Measurements from ENCODE around the gene HELZ.
"Not testable (repeated sequence)": the region's sequence is repeated elsewhere in the genome, so short reads cannot be mapped to it uniquely, and the experiment has no call there.

HELZ gene

GRCh38 chr17:67041531-67041930 is 203.5 kb downstream of the HELZ start:
- no peaks in the 10 kb centered on the region for H3K9me3 ChIP-seq (ENCODE audit: control insufficient read depth, insufficient read depth, low read depth, low read length)
- ChIA-PET CTCF (interaction anchor here (0.6 kb wide), 1 partner anchor 324 kb away, joined by 3 read pairs; no protein-coding TSS in a partner anchor), POLR2A (no interaction called here)
- H3K36me3 ChIP-seq (ENCODE audit: control insufficient read depth in 2 of 2, insufficient read depth in 1 of 2, low read length in 2 of 2) = no peaks in the 10 kb centered on the region
- no peak for TF ChIP-seq ZNF561 (tag by site-specific recombination; IDR thresholded peaks at IDR 0.05; ENCODE audit: borderline replicate concordance)
- TF ChIP-seq, protein P1, sequence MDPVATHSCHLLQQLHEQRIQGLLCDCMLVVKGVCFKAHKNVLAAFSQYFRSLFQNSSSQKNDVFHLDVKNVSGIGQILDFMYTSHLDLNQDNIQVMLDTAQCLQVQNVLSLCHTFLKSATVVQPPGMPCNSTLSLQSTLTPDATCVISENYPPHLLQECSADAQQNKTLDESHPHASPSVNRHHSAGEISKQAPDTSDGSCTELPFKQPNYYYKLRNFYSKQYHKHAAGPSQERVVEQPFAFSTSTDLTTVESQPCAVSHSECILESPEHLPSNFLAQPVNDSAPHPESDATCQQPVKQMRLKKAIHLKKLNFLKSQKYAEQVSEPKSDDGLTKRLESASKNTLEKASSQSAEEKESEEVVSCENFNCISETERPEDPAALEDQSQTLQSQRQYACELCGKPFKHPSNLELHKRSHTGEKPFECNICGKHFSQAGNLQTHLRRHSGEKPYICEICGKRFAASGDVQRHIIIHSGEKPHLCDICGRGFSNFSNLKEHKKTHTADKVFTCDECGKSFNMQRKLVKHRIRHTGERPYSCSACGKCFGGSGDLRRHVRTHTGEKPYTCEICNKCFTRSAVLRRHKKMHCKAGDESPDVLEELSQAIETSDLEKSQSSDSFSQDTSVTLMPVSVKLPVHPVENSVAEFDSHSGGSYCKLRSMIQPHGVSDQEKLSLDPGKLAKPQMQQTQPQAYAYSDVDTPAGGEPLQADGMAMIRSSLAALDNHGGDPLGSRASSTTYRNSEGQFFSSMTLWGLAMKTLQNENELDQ (tag by site-specific recombination; IDR thresholded peaks at IDR 0.05; ENCODE audit: low read depth) = no peak
- no peak for TF ChIP-seq ZNF776 (tag by site-specific recombination; IDR thresholded peaks at IDR 0.05; ENCODE audit: borderline replicate concordance)
- no peak for TF ChIP-seq ZNF221 (tag by site-specific recombination; IDR thresholded peaks at IDR 0.05; ENCODE audit: borderline replicate concordance)
- TF ChIP-seq KLF10 (tag by site-specific recombination; IDR thresholded peaks at IDR 0.05) = no peak
- TF ChIP-seq, protein P2, sequence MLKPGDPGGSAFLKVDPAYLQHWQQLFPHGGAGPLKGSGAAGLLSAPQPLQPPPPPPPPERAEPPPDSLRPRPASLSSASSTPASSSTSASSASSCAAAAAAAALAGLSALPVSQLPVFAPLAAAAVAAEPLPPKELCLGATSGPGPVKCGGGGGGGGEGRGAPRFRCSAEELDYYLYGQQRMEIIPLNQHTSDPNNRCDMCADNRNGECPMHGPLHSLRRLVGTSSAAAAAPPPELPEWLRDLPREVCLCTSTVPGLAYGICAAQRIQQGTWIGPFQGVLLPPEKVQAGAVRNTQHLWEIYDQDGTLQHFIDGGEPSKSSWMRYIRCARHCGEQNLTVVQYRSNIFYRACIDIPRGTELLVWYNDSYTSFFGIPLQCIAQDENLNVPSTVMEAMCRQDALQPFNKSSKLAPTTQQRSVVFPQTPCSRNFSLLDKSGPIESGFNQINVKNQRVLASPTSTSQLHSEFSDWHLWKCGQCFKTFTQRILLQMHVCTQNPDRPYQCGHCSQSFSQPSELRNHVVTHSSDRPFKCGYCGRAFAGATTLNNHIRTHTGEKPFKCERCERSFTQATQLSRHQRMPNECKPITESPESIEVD (tag by site-specific recombination; IDR thresholded peaks at IDR 0.05) = no peak
- TF ChIP-seq ZBTB1 (tag by site-specific recombination; IDR thresholded peaks at IDR 0.05) = no peak
- no peak overlapping the region for H3K4me3 ChIP-seq (ENCODE audit: low read depth, low read length)
- no peak overlapping the region for H3K27ac ChIP-seq (ENCODE audit: extremely low read depth, low read depth, low read length)
- H3K4me1 ChIP-seq (ENCODE audit: control insufficient read depth, insufficient read depth, low read length) = no peaks in the 10 kb centered on the region

GRCh38 chr17:67041119-67041518 is 203.9 kb downstream of the HELZ start:
- CTCF ChIA-PET = interaction anchor here (0.6 kb wide), 1 partner anchor 324 kb away, joined by 3 read pairs; no protein-coding TSS in a partner anchor

GRCh38 chr17:67040652-67041051 is 204.3 kb downstream of the HELZ start:
- Histone ChIP-seq H3K9me3 (ENCODE audit: control insufficient read depth, insufficient read depth, low read depth, low read length) (no peaks in the 10 kb centered on the region), H3K27ac (ENCODE audit: extremely low read depth, low read depth, low read length) (no peak overlapping the region), H3K4me3 (ENCODE audit: low read depth, low read length) (no peak overlapping the region), H3K4me1 (ENCODE audit: control insufficient read depth, insufficient read depth, low read length) (no peaks in the 10 kb centered on the region), H3K36me3 (ENCODE audit: control insufficient read depth in 2 of 2, insufficient read depth in 1 of 2, low read length in 2 of 2) (no peaks in the 10 kb centered on the region)
- CTCF ChIA-PET = interaction anchor here (0.6 kb wide), 1 partner anchor 154 kb away, joined by 3 read pairs; no protein-coding TSS in a partner anchor
- POLR2A ChIA-PET = no interaction called here
- no peak for TF ChIP-seq ZNF645 (tag by site-specific recombination; IDR thresholded peaks at IDR 0.05)
- TF ChIP-seq, protein P3, sequence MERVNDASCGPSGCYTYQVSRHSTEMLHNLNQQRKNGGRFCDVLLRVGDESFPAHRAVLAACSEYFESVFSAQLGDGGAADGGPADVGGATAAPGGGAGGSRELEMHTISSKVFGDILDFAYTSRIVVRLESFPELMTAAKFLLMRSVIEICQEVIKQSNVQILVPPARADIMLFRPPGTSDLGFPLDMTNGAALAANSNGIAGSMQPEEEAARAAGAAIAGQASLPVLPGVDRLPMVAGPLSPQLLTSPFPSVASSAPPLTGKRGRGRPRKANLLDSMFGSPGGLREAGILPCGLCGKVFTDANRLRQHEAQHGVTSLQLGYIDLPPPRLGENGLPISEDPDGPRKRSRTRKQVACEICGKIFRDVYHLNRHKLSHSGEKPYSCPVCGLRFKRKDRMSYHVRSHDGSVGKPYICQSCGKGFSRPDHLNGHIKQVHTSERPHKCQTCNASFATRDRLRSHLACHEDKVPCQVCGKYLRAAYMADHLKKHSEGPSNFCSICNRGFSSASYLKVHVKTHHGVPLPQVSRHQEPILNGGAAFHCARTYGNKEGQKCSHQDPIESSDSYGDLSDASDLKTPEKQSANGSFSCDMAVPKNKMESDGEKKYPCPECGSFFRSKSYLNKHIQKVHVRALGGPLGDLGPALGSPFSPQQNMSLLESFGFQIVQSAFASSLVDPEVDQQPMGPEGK (tag by site-specific recombination; IDR thresholded peaks at IDR 0.05) = no peak
- TF ChIP-seq ZBTB48 (tag by site-specific recombination; IDR thresholded peaks at IDR 0.05) = no peak
- TF ChIP-seq, protein P4, sequence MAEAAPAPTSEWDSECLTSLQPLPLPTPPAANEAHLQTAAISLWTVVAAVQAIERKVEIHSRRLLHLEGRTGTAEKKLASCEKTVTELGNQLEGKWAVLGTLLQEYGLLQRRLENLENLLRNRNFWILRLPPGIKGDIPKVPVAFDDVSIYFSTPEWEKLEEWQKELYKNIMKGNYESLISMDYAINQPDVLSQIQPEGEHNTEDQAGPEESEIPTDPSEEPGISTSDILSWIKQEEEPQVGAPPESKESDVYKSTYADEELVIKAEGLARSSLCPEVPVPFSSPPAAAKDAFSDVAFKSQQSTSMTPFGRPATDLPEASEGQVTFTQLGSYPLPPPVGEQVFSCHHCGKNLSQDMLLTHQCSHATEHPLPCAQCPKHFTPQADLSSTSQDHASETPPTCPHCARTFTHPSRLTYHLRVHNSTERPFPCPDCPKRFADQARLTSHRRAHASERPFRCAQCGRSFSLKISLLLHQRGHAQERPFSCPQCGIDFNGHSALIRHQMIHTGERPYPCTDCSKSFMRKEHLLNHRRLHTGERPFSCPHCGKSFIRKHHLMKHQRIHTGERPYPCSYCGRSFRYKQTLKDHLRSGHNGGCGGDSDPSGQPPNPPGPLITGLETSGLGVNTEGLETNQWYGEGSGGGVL (tag by site-specific recombination; IDR thresholded peaks at IDR 0.05) = no peak
- no peak for TF ChIP-seq ZNF518A (tag by site-specific recombination; conservative IDR thresholded peaks at IDR 0.05; ENCODE audit: low read depth)
- no peak for TF ChIP-seq ZNF157 (tag by site-specific recombination; IDR thresholded peaks at IDR 0.05)
- TF ChIP-seq ZNF558 (tag by site-specific recombination; IDR thresholded peaks at IDR 0.05) = no peak
- TF ChIP-seq ZFP3 (tag by site-specific recombination; IDR thresholded peaks at IDR 0.05; ENCODE audit: low read depth) = no peak

More at GRCh38 chr17:67041119-67041518, 203.9 kb downstream of the HELZ start:
- POLR2A ChIA-PET; H3K9me3 ChIP-seq (ENCODE audit: control insufficient read depth, insufficient read depth, low read depth, low read length); H3K27ac ChIP-seq (ENCODE audit: extremely low read depth, low read depth, low read length); H3K36me3 ChIP-seq (ENCODE audit: control insufficient read depth in 2 of 2, insufficient read depth in 1 of 2, low read length in 2 of 2); H3K4me1 ChIP-seq (ENCODE audit: control insufficient read depth, insufficient read depth, low read length); H3K4me3 ChIP-seq (ENCODE audit: low read depth, low read length): not testable (repeated sequence)
